Neural progenitor cell (in vitro differentiated cells): ENCODE measurements around the gene GALNS. TPM values are rescaled to one million over a fixed set of nuclear protein-coding genes. Genes with fewer than 3 reads are reported as not detected.

Experiments used
- DNase-seq: peaks from one replicate; pipeline ENCODE4 v3.0.0-alpha.2; 2016; ENCODE audit warnings: low spot score
- H2AFZ ChIP-seq: fragments of 200-600 bp; sonication (generic); replicated peaks from 2 replicates; pipeline ENCODE4 v1.6.1; 2016; ENCODE audit warnings: antibody characterized with exemption
- H3F3A ChIP-seq: fragments of 200-600 bp; sonication (generic); 2 replicates; pipeline ENCODE4 v1.6.1; 2016; ENCODE audit warnings: antibody characterized with exemption, low read depth
- H3K27ac ChIP-seq: fragments of 200-600 bp; sonication (generic); 2 replicates; pipeline ENCODE4 v1.5.1; 2016; ENCODE audit warnings: mild to moderate bottlenecking
- H3K27me3 ChIP-seq: fragments of 200-600 bp; sonication (generic); 2 replicates; pipeline ENCODE4 v1.6.1; 2016; ENCODE audit warnings: mild to moderate bottlenecking, moderate library complexity
- H3K36me3 ChIP-seq: fragments of 200-600 bp; sonication (generic); 2 replicates; pipeline ENCODE4 v1.5.1; 2016
- H3K4me1 ChIP-seq: fragments of 200-600 bp; sonication (generic); 2 replicates; pipeline ENCODE4 v1.6.1; 2016; ENCODE audit warnings: mixed run types
- H3K4me2 ChIP-seq: fragments of 200-600 bp; sonication (generic); 2 replicates; pipeline ENCODE4 v1.6.1; 2016
- H3K4me3 ChIP-seq: fragments of 200-600 bp; sonication (generic); 2 replicates; pipeline ENCODE4 v1.5.1; 2016
- H3K79me2 ChIP-seq: fragments of 200-600 bp; sonication (generic); 2 replicates; pipeline ENCODE4 v1.6.1; 2016; ENCODE audit warnings: low read depth
- H3K9ac ChIP-seq: fragments of 200-600 bp; sonication (generic); 2 replicates; pipeline ENCODE4 v1.6.1; 2016
- H3K9me3 ChIP-seq: fragments of 200-600 bp; sonication (generic); 2 replicates; pipeline ENCODE4 v1.5.1; 2016; ENCODE audit warnings: low read depth
- H4K20me1 ChIP-seq: fragments of 200-600 bp; sonication (generic); 2 replicates; pipeline ENCODE4 v1.6.1; 2016; ENCODE audit warnings: low read depth
- H3K27ac Mint-ChIP-seq: 3 replicates; pipeline ENCODE4 v1.8.0; 2021; ENCODE audit warnings: mixed read lengths
- H3K27me3 Mint-ChIP-seq: 2 replicates; pipeline ENCODE4 v1.8.0; 2022; ENCODE audit warnings: low read depth, mild to moderate bottlenecking, inconsistent platforms, moderate library complexity, mixed read lengths; ENCODE audit not compliant: insufficient read depth
- H3K36me3 Mint-ChIP-seq: 3 replicates; pipeline ENCODE4 v1.8.0; 2021; ENCODE audit warnings: mixed read lengths
- H3K4me1 Mint-ChIP-seq: 3 replicates; pipeline ENCODE4 v1.8.0; 2021; ENCODE audit warnings: mixed read lengths
- H3K4me3 Mint-ChIP-seq: 3 replicates; pipeline ENCODE4 v1.8.0; 2021; ENCODE audit warnings: mild to moderate bottlenecking, moderate library complexity, mixed read lengths
- H3K9me3 Mint-ChIP-seq: 3 replicates; pipeline ENCODE4 v1.8.0; 2020; ENCODE audit warnings: mixed read lengths
- EZH2 ChIP-seq: fragments of 200-600 bp; sonication (generic); IDR thresholded peaks from 2 replicates; pipeline ENCODE4 v1.6.1; 2017; ENCODE audit warnings: antibody characterized with exemption, mild to moderate bottlenecking, moderate library complexity
- EZH2phosphoT487 ChIP-seq: fragments of 200-600 bp; sonication (generic); IDR thresholded peaks from 2 replicates; pipeline ENCODE4 v1.6.1; 2017; ENCODE audit warnings: antibody characterized with exemption
- total RNA-seq: library from RNA; depleted of rRNA; stranded (reverse); fragments of >200 nt; gene quantifications from 2 replicates; pipeline ENCODE4 v1.2.3, GENCODE V29; 2015; ENCODE audit warnings: low replicate concordance
- TF ChIP-seq, protein P1 (sequence below): fragments of 200-600 bp; sonication (generic); IDR thresholded peaks from 2 replicates; pipeline ENCODE4 v1.5.1; 2017; ENCODE audit warnings: antibody characterized with exemption, mild to moderate bottlenecking

GALNS gene
- total RNA-seq, 1 donor from 2014 or later, result 5.0 TPM

DNA sequence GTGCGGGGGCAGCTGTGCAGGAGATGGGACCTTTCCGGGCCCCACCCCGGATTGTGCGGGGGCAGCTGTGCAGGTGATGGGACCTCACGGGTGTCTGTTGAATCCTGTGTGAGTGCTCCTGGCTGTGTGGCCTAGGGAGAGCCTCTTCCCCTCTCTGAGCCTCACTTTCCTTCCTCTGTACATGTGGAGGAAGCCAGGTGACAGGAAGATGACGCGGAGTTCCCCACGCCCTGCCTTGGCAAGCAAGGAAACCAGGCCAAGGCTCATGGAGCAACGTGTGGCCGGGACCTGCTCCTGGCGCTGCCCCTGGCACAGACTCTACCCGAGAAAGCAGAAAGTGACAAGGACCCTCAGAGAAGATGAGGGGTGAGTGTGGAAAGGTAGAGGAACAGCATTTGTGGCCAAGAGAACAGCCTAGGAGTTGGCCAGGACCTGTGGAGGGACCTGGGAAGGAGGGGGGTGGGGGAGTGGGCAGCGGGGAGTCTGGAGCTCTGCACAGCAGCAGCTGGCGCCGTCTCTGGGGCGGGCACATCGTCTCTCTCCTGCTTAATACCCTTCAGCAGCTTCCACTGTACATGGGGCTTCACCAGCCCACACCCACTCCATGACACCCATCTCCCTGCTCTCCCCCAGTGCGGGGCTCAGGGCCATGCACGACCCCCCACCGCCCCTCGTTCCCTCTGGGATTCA, 48.1 kb upstream of the GALNS start:
- Histone ChIP-seq H3K4me1 (peaks cover 8% of the 10 kb centered on the region), H3K36me3 (no peaks in the 10 kb centered on the region), H3K27ac (no peak overlapping the region), H3F3A (no peaks in the 10 kb centered on the region), H4K20me1 (no peaks in the 10 kb centered on the region), H2AFZ (no peak overlapping the region), H3K9me3 (no peaks in the 10 kb centered on the region), H3K9ac (no peak overlapping the region), H3K79me2 (no peaks in the 10 kb centered on the region), H3K4me2 (no peak overlapping the region), H3K4me3 (no peak overlapping the region), H3K27me3 (no peaks in the 10 kb centered on the region)
- Mint-ChIP-seq H3K27me3 (peaks cover 4% of the 10 kb centered on the region), H3K4me3 (peak overlapping the region; percentile 43), H3K9me3 (no peaks in the 10 kb centered on the region), H3K36me3 (no peaks in the 10 kb centered on the region), H3K27ac (peak overlapping the region; percentile 46), H3K4me1 (peaks cover 8% of the 10 kb centered on the region)
- no peak for DNase-seq
- TF ChIP-seq EZH2 (no peak), EZH2phosphoT487 (no peak)
- TF ChIP-seq, protein P1, sequence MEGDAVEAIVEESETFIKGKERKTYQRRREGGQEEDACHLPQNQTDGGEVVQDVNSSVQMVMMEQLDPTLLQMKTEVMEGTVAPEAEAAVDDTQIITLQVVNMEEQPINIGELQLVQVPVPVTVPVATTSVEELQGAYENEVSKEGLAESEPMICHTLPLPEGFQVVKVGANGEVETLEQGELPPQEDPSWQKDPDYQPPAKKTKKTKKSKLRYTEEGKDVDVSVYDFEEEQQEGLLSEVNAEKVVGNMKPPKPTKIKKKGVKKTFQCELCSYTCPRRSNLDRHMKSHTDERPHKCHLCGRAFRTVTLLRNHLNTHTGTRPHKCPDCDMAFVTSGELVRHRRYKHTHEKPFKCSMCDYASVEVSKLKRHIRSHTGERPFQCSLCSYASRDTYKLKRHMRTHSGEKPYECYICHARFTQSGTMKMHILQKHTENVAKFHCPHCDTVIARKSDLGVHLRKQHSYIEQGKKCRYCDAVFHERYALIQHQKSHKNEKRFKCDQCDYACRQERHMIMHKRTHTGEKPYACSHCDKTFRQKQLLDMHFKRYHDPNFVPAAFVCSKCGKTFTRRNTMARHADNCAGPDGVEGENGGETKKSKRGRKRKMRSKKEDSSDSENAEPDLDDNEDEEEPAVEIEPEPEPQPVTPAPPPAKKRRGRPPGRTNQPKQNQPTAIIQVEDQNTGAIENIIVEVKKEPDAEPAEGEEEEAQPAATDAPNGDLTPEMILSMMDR, result no peak

DNA sequence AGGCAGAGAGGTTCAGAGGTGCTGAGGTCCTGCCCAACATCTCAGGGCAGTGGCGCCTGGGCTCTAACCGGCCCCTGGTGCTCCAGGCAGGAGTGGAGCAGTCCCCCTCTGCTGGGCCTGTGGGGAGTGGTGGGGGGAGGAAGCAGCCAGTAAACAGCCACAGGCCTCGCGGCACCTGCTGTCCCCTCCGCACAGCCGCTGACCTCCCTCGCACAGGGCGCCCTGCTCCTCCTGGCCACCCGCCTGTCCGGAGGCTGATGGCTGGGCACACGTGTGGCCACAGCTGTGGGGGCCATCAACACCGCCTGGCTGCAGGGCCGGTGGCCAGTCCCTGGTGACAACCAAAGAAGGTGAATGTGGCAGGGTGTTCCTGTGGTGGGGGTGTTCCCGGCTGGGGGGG, 46.5 kb upstream of the GALNS start:
- H3K9me3 Mint-ChIP-seq, result no peaks in the 10 kb centered on the region
- no peaks in the 10 kb centered on the region for H3K36me3 Mint-ChIP-seq
- H3K79me2 ChIP-seq, result no peaks in the 10 kb centered on the region
- peaks cover 8% of the 10 kb centered on the region for H3K4me1 ChIP-seq
- peaks cover 4% of the 10 kb centered on the region for H3K27me3 Mint-ChIP-seq
- H3K4me2 ChIP-seq, result no peak overlapping the region
- no peak overlapping the region for H3K4me3 ChIP-seq
- no peak for DNase-seq
- TF ChIP-seq EZH2, result no peak
- TF ChIP-seq, protein P1, result no peak
- TF ChIP-seq EZH2phosphoT487, result no peak
- H3K4me1 Mint-ChIP-seq, result peaks cover 8% of the 10 kb centered on the region
- no peaks in the 10 kb centered on the region for H4K20me1 ChIP-seq
- H3K9ac ChIP-seq, result no peak overlapping the region
- no peak overlapping the region for H3K27ac ChIP-seq
- no peak overlapping the region for H2AFZ ChIP-seq
- H3K9me3 ChIP-seq, result no peaks in the 10 kb centered on the region
- H3K27me3 ChIP-seq, result no peaks in the 10 kb centered on the region
- no peaks in the 10 kb centered on the region for H3F3A ChIP-seq
- H3K27ac Mint-ChIP-seq, result peak overlapping the region; percentile 57
- no peaks in the 10 kb centered on the region for H3K36me3 ChIP-seq
- H3K4me3 Mint-ChIP-seq, result no peak overlapping the region

DNA sequence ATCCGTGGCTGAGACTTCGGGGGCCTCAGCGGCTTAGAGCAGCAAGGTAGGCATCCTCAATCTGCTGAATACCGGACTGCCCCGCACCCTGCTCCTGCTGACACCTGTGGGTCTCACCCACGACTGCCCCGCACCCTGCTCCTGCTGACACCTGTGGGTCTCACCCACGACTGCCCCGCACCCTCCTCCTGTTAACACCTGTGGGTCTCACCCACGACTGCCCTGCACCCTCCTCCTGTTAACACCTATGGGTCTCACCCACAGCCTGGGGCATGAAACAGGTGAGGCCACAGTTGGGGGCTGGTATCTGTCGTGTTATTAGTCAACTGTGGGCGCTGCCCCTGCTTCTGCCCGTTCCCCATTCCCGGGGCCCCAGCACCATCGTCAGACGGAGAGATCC, 46.0 kb upstream of the GALNS start:
- Mint-ChIP-seq H3K27ac (peak overlapping the region; percentile 57), H3K9me3 (no peaks in the 10 kb centered on the region), H3K27me3 (peaks cover 4% of the 10 kb centered on the region), H3K36me3 (no peaks in the 10 kb centered on the region), H3K4me1 (peaks cover 8% of the 10 kb centered on the region), H3K4me3 (no peak overlapping the region)
- Histone ChIP-seq H3K4me1 (peaks cover 8% of the 10 kb centered on the region), H2AFZ (no peak overlapping the region), H3K4me3 (no peak overlapping the region), H3K36me3 (no peaks in the 10 kb centered on the region), H3K79me2 (no peaks in the 10 kb centered on the region), H3K9me3 (no peaks in the 10 kb centered on the region), H3K27me3 (no peaks in the 10 kb centered on the region), H3K9ac (no peak overlapping the region), H3F3A (no peaks in the 10 kb centered on the region), H4K20me1 (no peaks in the 10 kb centered on the region), H3K4me2 (no peak overlapping the region), H3K27ac (no peak overlapping the region)
- TF ChIP-seq EZH2, result no peak
- no peak for TF ChIP-seq EZH2phosphoT487
- TF ChIP-seq, protein P1, result no peak
- no peak for DNase-seq
